Measurements from ENCODE around the gene NMS. TPM values are rescaled to one million over a fixed set of nuclear protein-coding genes. Genes with fewer than 3 reads are reported as not detected.

NMS gene
- total RNA-seq, 3 donors from 2014 or later = not detected

DNA sequence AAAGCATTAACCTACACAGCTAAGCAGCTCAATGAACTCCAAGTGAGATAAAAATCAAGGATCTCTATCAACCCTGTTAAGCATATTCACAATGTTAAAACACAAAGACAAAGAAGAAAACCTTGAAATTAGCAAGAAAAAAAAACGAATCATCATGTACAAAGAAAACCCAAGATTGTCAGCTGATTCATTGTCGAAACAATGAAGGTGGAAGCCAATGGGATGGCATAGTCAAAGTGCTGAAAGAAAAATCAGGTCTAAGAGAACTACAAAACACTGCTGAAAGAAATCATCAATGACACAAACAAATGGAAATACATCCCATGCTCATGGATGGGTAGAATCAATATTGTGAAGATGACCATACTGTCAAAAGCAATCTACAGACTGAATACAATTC lies 32.5 kb downstream of the NMS start:
- H3K4me3 ChIP-seq = no peak overlapping the region
- no peaks in the 10 kb centered on the region for H3K4me1 ChIP-seq
- no peaks in the 10 kb centered on the region for H3K27me3 ChIP-seq
- peaks cover 0 to 19% of the 10 kb centered on the region in 2 donors for H3K9me3 ChIP-seq
- H3K27ac ChIP-seq = no peak overlapping the region
- H3K36me3 ChIP-seq = no peaks in the 10 kb centered on the region
- intact Hi-C loops (cut with DNase I; ENCODE audit: low total_unique reads) = no loop called here
- TF ChIP-seq, protein P1, sequence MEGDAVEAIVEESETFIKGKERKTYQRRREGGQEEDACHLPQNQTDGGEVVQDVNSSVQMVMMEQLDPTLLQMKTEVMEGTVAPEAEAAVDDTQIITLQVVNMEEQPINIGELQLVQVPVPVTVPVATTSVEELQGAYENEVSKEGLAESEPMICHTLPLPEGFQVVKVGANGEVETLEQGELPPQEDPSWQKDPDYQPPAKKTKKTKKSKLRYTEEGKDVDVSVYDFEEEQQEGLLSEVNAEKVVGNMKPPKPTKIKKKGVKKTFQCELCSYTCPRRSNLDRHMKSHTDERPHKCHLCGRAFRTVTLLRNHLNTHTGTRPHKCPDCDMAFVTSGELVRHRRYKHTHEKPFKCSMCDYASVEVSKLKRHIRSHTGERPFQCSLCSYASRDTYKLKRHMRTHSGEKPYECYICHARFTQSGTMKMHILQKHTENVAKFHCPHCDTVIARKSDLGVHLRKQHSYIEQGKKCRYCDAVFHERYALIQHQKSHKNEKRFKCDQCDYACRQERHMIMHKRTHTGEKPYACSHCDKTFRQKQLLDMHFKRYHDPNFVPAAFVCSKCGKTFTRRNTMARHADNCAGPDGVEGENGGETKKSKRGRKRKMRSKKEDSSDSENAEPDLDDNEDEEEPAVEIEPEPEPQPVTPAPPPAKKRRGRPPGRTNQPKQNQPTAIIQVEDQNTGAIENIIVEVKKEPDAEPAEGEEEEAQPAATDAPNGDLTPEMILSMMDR (IDR thresholded peaks at IDR 0.05) = no peak
- TF ChIP-seq POLR2AphosphoS5 (IDR thresholded peaks at IDR 0.05) = no peak
- no peak for DNase-seq (ENCODE audit: low spot score in 2 of 2)

DNA sequence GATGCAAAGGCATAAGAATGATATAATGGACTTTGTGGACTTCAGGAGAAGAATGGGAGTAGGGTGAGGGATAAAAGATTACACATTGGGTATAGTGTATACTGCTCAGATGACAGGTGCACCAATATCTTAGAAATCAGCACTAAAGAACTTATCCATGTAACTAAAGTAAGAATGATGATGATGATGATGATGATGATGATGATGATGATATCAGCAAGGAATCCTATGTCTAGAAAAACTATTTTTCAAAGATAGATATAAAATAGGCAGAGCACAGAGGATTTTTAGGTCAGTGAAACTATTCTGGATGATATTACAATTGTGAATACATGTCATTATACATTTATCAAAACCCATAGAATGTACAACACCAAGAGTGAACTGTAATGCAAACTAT lies 34.3 kb downstream of the NMS start:
- no peak for TF ChIP-seq POLR2A (IDR thresholded peaks at IDR 0.05)
- TF ChIP-seq POLR2AphosphoS5 (IDR thresholded peaks at IDR 0.05) = no peak
- TF ChIP-seq, protein P1 (IDR thresholded peaks at IDR 0.05) = no peak
- H3K4me1 ChIP-seq = no peaks in the 10 kb centered on the region
- H3K27ac ChIP-seq = no peak overlapping the region
- intact Hi-C loops (cut with DNase I; ENCODE audit: low total_unique reads) = no loop called here
- H3K27me3 ChIP-seq = no peaks in the 10 kb centered on the region
- no peak overlapping the region for H3K4me3 ChIP-seq
- no peak for DNase-seq (ENCODE audit: low spot score in 2 of 2)
- no peaks in the 10 kb centered on the region for H3K36me3 ChIP-seq
- H3K9me3 ChIP-seq = peaks cover 0 to 29% of the 10 kb centered on the region in 2 donors

DNA sequence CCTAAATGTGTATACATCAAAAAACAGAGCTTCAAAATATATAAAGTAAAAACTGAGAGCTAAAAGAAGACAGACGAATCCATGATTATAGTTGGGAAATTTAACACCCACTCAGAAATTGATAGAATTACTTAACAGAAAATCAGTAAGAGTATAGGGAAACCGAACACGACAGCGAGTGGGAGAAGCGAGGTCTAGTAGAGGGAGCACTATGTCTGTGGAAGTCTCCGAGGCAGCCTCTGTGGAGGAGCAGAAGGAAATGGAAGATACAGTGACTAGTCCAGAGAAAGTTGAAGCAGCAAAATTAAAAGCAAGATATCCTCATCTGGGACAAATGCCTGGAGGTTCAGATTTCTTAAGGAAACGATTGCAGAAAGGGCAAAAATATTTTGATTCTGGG lies 38.8 kb downstream of the NMS start:
- Histone ChIP-seq H3K9me3 (peaks cover 0 to 20% of the 10 kb centered on the region in 2 donors), H3K4me1 (no peaks in the 10 kb centered on the region), H3K4me3 (no peak overlapping the region), H3K36me3 (no peaks in the 10 kb centered on the region), H3K27me3 (no peaks in the 10 kb centered on the region), H3K27ac (no peak overlapping the region)
- TF ChIP-seq POLR2A (IDR thresholded peaks at IDR 0.05) (no peak), POLR2AphosphoS5 (IDR thresholded peaks at IDR 0.05) (no peak)
- TF ChIP-seq, protein P1 (IDR thresholded peaks at IDR 0.05) = no peak
- DNase-seq (ENCODE audit: low spot score in 2 of 2) = no peak
- intact Hi-C loops (cut with DNase I; ENCODE audit: low total_unique reads) = no loop called here

DNA sequence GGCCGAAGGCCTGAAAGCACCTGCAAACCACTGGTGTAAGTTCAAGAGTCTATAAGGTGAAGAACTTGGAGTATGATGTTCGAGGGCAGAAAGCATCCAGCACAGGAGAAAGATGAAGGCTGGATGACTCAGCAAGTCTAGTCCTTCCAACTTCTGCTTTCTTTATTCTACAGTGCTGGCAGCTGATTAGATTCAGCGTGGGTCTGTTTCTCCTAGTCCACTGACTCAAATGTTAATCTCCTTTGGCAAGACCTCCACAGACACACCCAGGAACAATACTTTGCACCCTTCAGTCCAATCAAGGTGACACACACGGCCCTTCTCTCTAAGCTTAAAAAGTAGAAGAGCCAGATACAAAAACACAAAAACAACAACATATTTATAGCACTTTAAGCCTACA lies 43.4 kb downstream of the NMS start:
- intact Hi-C loops (cut with DNase I; ENCODE audit: low total_unique reads) = no loop called here
- no peaks in the 10 kb centered on the region for H3K4me1 ChIP-seq
- no peak overlapping the region for H3K4me3 ChIP-seq
- no peaks in the 10 kb centered on the region for H3K27me3 ChIP-seq
- no peaks in the 10 kb centered on the region for H3K36me3 ChIP-seq
- H3K27ac ChIP-seq = no peak overlapping the region
- DNase-seq (ENCODE audit: low spot score in 2 of 2) = no peak
- H3K9me3 ChIP-seq = peaks cover 0 to 2% of the 10 kb centered on the region in 2 donors
- no peak for TF ChIP-seq POLR2AphosphoS5 (IDR thresholded peaks at IDR 0.05)
- TF ChIP-seq POLR2A (IDR thresholded peaks at IDR 0.05) = no peak
- TF ChIP-seq, protein P1 (IDR thresholded peaks at IDR 0.05) = no peak

DNA sequence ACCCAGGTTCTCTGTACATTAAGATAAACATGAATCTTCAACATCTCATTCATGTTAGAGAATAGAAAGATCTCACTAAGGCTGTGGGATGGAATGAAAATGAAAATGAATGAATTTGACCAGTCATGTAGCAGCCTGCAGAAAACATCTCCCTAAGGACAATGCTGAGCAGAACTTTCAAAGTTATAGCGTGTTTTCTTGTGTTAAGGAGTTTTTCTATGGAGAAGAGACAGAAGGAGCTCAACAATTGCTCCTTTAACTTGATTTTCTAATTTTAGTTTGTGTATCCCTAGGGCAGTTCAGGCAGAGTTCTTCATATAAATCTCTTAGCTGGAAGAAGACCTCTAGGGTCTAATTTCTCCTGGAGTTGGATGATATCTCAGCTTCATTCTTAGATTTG lies 47.3 kb downstream of the NMS start:
- H3K9me3 ChIP-seq = no peaks in the 10 kb centered on the region
- H3K36me3 ChIP-seq = no peaks in the 10 kb centered on the region
- no peaks in the 10 kb centered on the region for H3K4me1 ChIP-seq
- DNase-seq (ENCODE audit: low spot score in 2 of 2) = no peak
- no peak overlapping the region for H3K4me3 ChIP-seq
- H3K27me3 ChIP-seq = no peaks in the 10 kb centered on the region
- H3K27ac ChIP-seq = no peak overlapping the region
- intact Hi-C loops (cut with DNase I; ENCODE audit: low total_unique reads) = no loop called here
- TF ChIP-seq POLR2AphosphoS5 (IDR thresholded peaks at IDR 0.05) (no peak), POLR2A (IDR thresholded peaks at IDR 0.05) (no peak)
- TF ChIP-seq, protein P1 (IDR thresholded peaks at IDR 0.05) = no peak

All from breast epithelium (tissue), 4 donors.